Astrocyte (in vitro differentiated cells and primary cell): Measurements from ENCODE around the gene PTPRM. TPM values are rescaled to one million over a fixed set of nuclear protein-coding genes. Genes with fewer than 3 reads are reported as not detected.
"Not testable (repeated sequence)": the region's sequence is repeated elsewhere in the genome, so short reads cannot be mapped to it uniquely, and the experiment has no call there.

Experiments
- DNase-seq: peaks from one replicate; pipeline ENCODE4 v3.0.0-alpha.2; 2010; ENCODE audit warnings: low read depth
- FAIRE-seq: peaks from 2 replicates; lab custom pipeline; 2011; peaks lifted over from hg19 to GRCh38; lab: Jason Lieb, UNC
- H2AFZ ChIP-seq: 2 replicates; pipeline ENCODE4 v1.6.0; 2012; ENCODE audit warnings: low read depth, low read length, inconsistent platforms
- H3K27ac ChIP-seq: 2 replicates; pipeline ENCODE4 v1.5.1; 2011; ENCODE audit warnings: low read depth, low read length, inconsistent platforms
- H3K27me3 ChIP-seq: 2 replicates; pipeline ENCODE4 v1.6.0; 2011; ENCODE audit warnings: low read length, inconsistent platforms; ENCODE audit not compliant: insufficient read depth
- H3K36me3 ChIP-seq: 2 replicates; pipeline ENCODE4 v1.5.1; 2011; ENCODE audit warnings: low read length, inconsistent platforms; ENCODE audit not compliant: insufficient read depth
- H3K4me1 ChIP-seq: 2 replicates; pipeline ENCODE4 v1.5.1; 2011; ENCODE audit warnings: low read length, inconsistent platforms; ENCODE audit not compliant: insufficient read depth
- H3K4me2 ChIP-seq: 2 replicates; pipeline ENCODE4 v1.6.0; 2012; ENCODE audit warnings: low read length, inconsistent platforms
- H3K4me3 ChIP-seq: 2 replicates; pipeline ENCODE4 v1.5.1; 2011; ENCODE audit warnings: low read depth, mild to moderate bottlenecking, low read length, inconsistent platforms; ENCODE audit not compliant: insufficient read depth
- H3K79me2 ChIP-seq: 2 replicates; pipeline ENCODE4 v1.6.0; 2012; ENCODE audit warnings: mild to moderate bottlenecking, low read length, inconsistent platforms; ENCODE audit not compliant: insufficient read depth
- H3K9ac ChIP-seq: 2 replicates; pipeline ENCODE4 v1.6.0; 2012; ENCODE audit warnings: mild to moderate bottlenecking, low read length, inconsistent platforms
- H3K9me3 ChIP-seq: 2 replicates; pipeline ENCODE4 v1.5.1; 2012; ENCODE audit warnings: low read depth, mild to moderate bottlenecking, low read length, inconsistent platforms; ENCODE audit not compliant: insufficient read depth
- H4K20me1 ChIP-seq: 2 replicates; pipeline ENCODE4 v1.6.0; 2012; ENCODE audit warnings: low read length, inconsistent platforms; ENCODE audit not compliant: insufficient read depth
- H3K27ac Mint-ChIP-seq: one replicate; pipeline ENCODE4 v1.8.0; 2021; ENCODE audit warnings: mild to moderate bottlenecking, mixed read lengths; ENCODE audit not compliant: unreplicated experiment
- H3K27me3 Mint-ChIP-seq: one replicate; pipeline ENCODE4 v1.8.0; 2021; ENCODE audit warnings: low read depth, mixed read lengths; ENCODE audit not compliant: unreplicated experiment
- H3K36me3 Mint-ChIP-seq: one replicate; pipeline ENCODE4 v1.8.0; 2021; ENCODE audit warnings: low read depth, mixed read lengths; ENCODE audit not compliant: unreplicated experiment
- H3K4me1 Mint-ChIP-seq: one replicate; pipeline ENCODE4 v1.8.0; 2021; ENCODE audit warnings: low read depth, mixed read lengths; ENCODE audit not compliant: unreplicated experiment
- H3K4me3 Mint-ChIP-seq: one replicate; pipeline ENCODE4 v1.8.0; 2021; ENCODE audit warnings: mild to moderate bottlenecking, moderate library complexity, mixed read lengths; ENCODE audit not compliant: unreplicated experiment
- H3K9me3 Mint-ChIP-seq: one replicate; pipeline ENCODE4 v1.8.0; 2021; ENCODE audit warnings: mild to moderate bottlenecking, mixed read lengths; ENCODE audit not compliant: unreplicated experiment
- CTCF ChIP-seq: IDR thresholded peaks from 2 replicates; pipeline ENCODE4 v1.5.1; 2011; ENCODE audit warnings: low read depth, mild to moderate bottlenecking, inconsistent platforms, low read length, moderate library complexity; ENCODE audit not compliant: insufficient read depth
- EZH2 ChIP-seq: IDR thresholded peaks from 2 replicates; pipeline ENCODE4 v1.6.1; 2012; ENCODE audit warnings: mild to moderate bottlenecking, low read length, inconsistent platforms; ENCODE audit not compliant: insufficient read depth
- total RNA-seq: library from RNA; stranded (reverse); gene quantifications from 2 replicates; pipeline ENCODE4 v1.2.1, GENCODE V29; 2021

The PTPRM gene
- total RNA-seq, 1 donor from 2014 or later = 59.6 TPM

DNA sequence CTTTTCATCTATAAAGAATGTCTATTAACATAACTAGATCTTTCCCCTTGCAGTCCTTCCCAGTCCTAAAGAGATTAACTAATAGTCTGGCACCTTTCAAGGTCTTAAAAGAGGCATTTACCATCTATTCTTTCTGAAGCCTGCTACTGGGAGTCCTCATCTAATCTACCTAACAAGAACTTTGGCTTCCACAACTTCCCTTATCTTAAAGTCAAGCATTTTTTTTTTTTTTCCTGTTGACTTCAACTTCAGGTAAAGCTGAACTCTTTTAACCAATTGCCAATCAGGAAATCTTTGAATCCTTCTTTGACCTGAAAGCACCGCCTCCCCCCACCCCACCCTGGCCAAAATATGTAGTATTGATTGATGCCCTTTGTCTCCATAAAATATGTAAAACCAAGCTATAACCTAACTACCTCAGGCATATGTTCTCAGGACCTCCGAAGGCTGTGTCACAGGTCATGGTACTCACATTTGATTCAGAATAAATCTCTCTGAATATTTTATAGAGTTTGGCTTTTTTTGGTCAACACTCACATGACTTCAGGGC lies 168.6 kb downstream of the PTPRM start:
- H3K36me3 Mint-ChIP-seq = no peaks in the 10 kb centered on the region
- Histone ChIP-seq H3K79me2 (peaks cover 3% of the 10 kb centered on the region), H3K27me3 (no peaks in the 10 kb centered on the region), H2AFZ (no peak overlapping the region), H3K27ac (no peak overlapping the region), H3K4me2 (no peak overlapping the region), H3K4me1 (no peaks in the 10 kb centered on the region), H4K20me1 (no peaks in the 10 kb centered on the region), H3K9ac (no peak overlapping the region), H3K4me3 (no peak overlapping the region), H3K36me3 (no peaks in the 10 kb centered on the region), H3K9me3 (no peaks in the 10 kb centered on the region)
- FAIRE-seq (no peak), DNase-seq (no peak)
- H3K27me3 Mint-ChIP-seq = no peaks in the 10 kb centered on the region
- H3K27ac Mint-ChIP-seq = no peak overlapping the region
- H3K4me1 Mint-ChIP-seq = peaks cover 9% of the 10 kb centered on the region
- no peak overlapping the region for H3K4me3 Mint-ChIP-seq
- peaks cover 5% of the 10 kb centered on the region for H3K9me3 Mint-ChIP-seq
- no peak for TF ChIP-seq CTCF
- TF ChIP-seq EZH2 = no peak

DNA sequence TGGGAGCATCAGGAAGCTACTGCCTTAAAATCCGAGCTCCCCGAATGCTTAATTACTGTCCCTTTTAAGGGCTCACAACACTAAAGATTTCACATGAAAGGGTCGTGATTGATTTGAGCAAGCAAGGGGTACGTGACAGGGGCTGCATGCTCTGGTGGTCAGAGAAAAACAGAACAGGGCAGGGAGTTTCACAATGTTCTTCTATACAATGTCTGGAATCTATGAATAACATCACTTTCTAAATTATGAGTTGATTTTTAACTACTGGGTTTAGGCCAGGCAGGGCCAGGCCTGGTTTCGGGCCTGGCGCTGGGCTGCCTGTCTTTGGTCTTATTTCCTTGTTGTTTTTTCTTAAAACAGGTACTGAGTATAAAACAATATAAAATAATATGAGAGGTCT lies 169.4 kb downstream of the PTPRM start:
- H3K4me3 Mint-ChIP-seq, H3K9me3 ChIP-seq, H3K27ac ChIP-seq, H3K27ac Mint-ChIP-seq, H3K4me3 ChIP-seq, H3K4me1 ChIP-seq, H3K27me3 Mint-ChIP-seq, FAIRE-seq, H3K4me2 ChIP-seq, H2AFZ ChIP-seq, H3K79me2 ChIP-seq, H3K27me3 ChIP-seq, H4K20me1 ChIP-seq, H3K36me3 ChIP-seq, H3K9me3 Mint-ChIP-seq, H3K36me3 Mint-ChIP-seq, H3K9ac ChIP-seq, DNase-seq: not testable (repeated sequence)
- H3K4me1 Mint-ChIP-seq = peaks cover 14% of the 10 kb centered on the region

- H3K9me3 ChIP-seq = no peaks in the 10 kb centered on the region
- DNase-seq (no peak), FAIRE-seq (no peak)
- TF ChIP-seq EZH2 = no peak
- TF ChIP-seq CTCF = no peak
- no peak overlapping the region for H2AFZ ChIP-seq
- no peak overlapping the region for H3K27ac Mint-ChIP-seq
- H3K27me3 ChIP-seq = no peaks in the 10 kb centered on the region
- no peak overlapping the region for H3K4me3 ChIP-seq
- no peak overlapping the region for H3K9ac ChIP-seq
- H3K4me1 Mint-ChIP-seq = peaks cover 14% of the 10 kb centered on the region
- H3K9me3 Mint-ChIP-seq = peaks cover 5% of the 10 kb centered on the region
- H4K20me1 ChIP-seq = no peaks in the 10 kb centered on the region
- no peaks in the 10 kb centered on the region for H3K27me3 Mint-ChIP-seq
- H3K4me3 Mint-ChIP-seq = no peak overlapping the region
- peaks cover 3% of the 10 kb centered on the region for H3K79me2 ChIP-seq
- H3K4me1 ChIP-seq = no peaks in the 10 kb centered on the region
- H3K4me2 ChIP-seq = no peak overlapping the region
- no peaks in the 10 kb centered on the region for H3K36me3 ChIP-seq
- no peaks in the 10 kb centered on the region for H3K36me3 Mint-ChIP-seq
- H3K27ac ChIP-seq = no peak overlapping the region
These were observed 170.4 kb downstream of the PTPRM start for GRCh38 chr18:7737550-7737949.
